Gastrocnemius medialis (tissue), 4 donors: Measurements from ENCODE around the gene DCAF10. TPM values are rescaled to one million over a fixed set of nuclear protein-coding genes. Genes with fewer than 3 reads are reported as not detected.
"Not testable (repeated sequence)": the region's sequence is repeated elsewhere in the genome, so short reads cannot be mapped to it uniquely, and the experiment has no call there.

ENCODE experiments used
- ATAC-seq, 2 donors: fragments of 150-250 bp; one replicate each; pipeline ENCODE4 v1.9.1; 2016
- DNase-seq, 2 donors: peaks; one replicate each; pipeline ENCODE4 v3.0.0-alpha.2; 2019
- H3K27ac ChIP-seq, 4 donors: fragments of 200-600 bp; sonication (generic); 1 replicate in 1 of 4; 2 replicates in 3 of 4; pipeline ENCODE4 v1.5.1; 2016 to 2018; ENCODE audit warnings: mild to moderate bottlenecking in 2 of 4, moderate library complexity in 1 of 4
- H3K27me3 ChIP-seq, 3 donors: fragments of 200-600 bp; sonication (generic) in 2 of 3; 1 replicate in 1 of 3; 2 replicates in 2 of 3; pipeline versions ENCODE4 v1.5.1 to v1.6.0; 2016 to 2019; ENCODE audit warnings: mild to moderate bottlenecking in 1 of 3, moderate library complexity in 1 of 3
- H3K36me3 ChIP-seq, 2 donors: fragments of 200-600 bp; sonication (generic) in 1 of 2; one replicate each; pipeline ENCODE4 v1.5.1; 2017 to 2018
- H3K4me1 ChIP-seq, 2 donors: fragments of 200-600 bp; sonication (generic) in 1 of 2; one replicate each; pipeline ENCODE4 v1.5.1; 2016 to 2017; ENCODE audit warnings: mild to moderate bottlenecking in 2 of 2
- H3K4me3 ChIP-seq, 4 donors: fragments of 200-600 bp; sonication (generic) in 3 of 4; 1 replicate in 1 of 4; 2 replicates in 3 of 4; pipeline ENCODE4 v1.5.1; 2016 to 2019; ENCODE audit warnings: mild to moderate bottlenecking in 2 of 4
- H3K9me3 ChIP-seq, 3 donors: fragments of 200-600 bp; sonication (generic) in 2 of 3; 1 replicate in 1 of 3; 2 replicates in 2 of 3; pipeline ENCODE4 v1.5.1; 2016 to 2019
- CTCF ChIP-seq, 5 experiments: fragments of 450-650 bp in 3 of 5; fragments of 200-600 bp in 2 of 5; sonication (generic) in 2 of 5; IDR thresholded peaks in 4 of 5; conservative IDR thresholded peaks in 1 of 5; 1 replicate in 4 of 5; 2 replicates in 1 of 5; pipeline ENCODE4 v1.5.1; 2016 to 2019; ENCODE audit warnings: antibody characterized with exemption in 5 of 5, mild to moderate bottlenecking in 3 of 5, moderate library complexity in 3 of 5
- POLR2A ChIP-seq, 2 donors: fragments of 450-650 bp; IDR thresholded peaks; one replicate each; pipeline ENCODE4 v1.6.1; 2017; ENCODE audit warnings: antibody characterized with exemption in 2 of 2, mild to moderate bottlenecking in 2 of 2, moderate library complexity in 2 of 2
- in situ Hi-C, 4 donors: fragments of 200-750 bp; cut with MboI; loops; one replicate each; pipeline versions ENCODE4 v1.15.0 to v1.8.0; 2017; ENCODE audit warnings: low sequenced_read_pairs in 4 of 4
- intact Hi-C: fragments of 100-400 bp; cut with DNase I; formaldehyde crosslinking; loops from one replicate; pipeline ENCODE4 v1.15.1; 2023; ENCODE audit warnings: low total_unique reads
- total RNA-seq, 4 donors: library from RNA; depleted of rRNA; stranded (reverse); fragments of >200 nt; gene quantifications; one replicate each; pipeline versions ENCODE4 v1.1.0 to v1.2.3, GENCODE V29; 2016

DCAF10 gene
- total RNA-seq, 4 donors from 2014 or later = 11.0 to 24.5 (median 17.0) TPM

GRCh38 chr9:37889536-37889935 lies 88.9 kb downstream of the DCAF10 start:
- no peaks in the 10 kb centered on the region for H3K9me3 ChIP-seq
- DNase-seq (no peak), ATAC-seq (no peak)
- no peaks in the 10 kb centered on the region for H3K27me3 ChIP-seq
- H3K27ac ChIP-seq = no peak overlapping the region
- in situ Hi-C loops (loop anchor here in 1 of 4 donors (25.0 kb wide), 1 partner anchor 102 kb away; the partner anchor contains the start of gene EXOSC3), intact Hi-C loops (no loop called here)
- peaks cover 0 to 20% of the 10 kb centered on the region in 2 donors for H3K36me3 ChIP-seq
- TF ChIP-seq POLR2A (IDR thresholded peaks at IDR 0.05) = no peak
- no peak for TF ChIP-seq CTCF (IDR thresholded peaks at IDR 0.05 in 4 of 5, conservative IDR thresholded peaks at IDR 0.05 in 1 of 5)
- H3K4me1 ChIP-seq = no peaks in the 10 kb centered on the region
- no peak overlapping the region for H3K4me3 ChIP-seq

DNA sequence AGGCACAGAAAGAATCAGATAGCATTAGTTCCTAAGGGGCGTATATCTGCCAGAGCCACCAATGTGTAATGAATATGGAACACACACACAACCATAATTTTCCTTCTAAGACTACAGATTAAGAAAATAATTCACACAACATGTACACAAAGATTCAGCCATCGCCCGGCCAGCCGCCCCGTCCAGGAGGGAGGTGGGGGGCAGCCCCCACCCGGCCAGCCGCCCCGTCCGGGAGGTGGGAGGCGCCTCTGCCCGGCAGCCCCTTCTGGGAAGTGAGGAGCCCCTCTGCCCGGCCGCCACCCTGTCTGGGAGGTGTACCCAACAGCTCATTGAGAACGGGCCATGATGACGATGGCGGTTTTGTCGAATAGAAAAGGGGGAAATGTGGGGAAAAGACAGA lies 90.4 kb downstream of the DCAF10 start:
- in situ Hi-C loops = loop anchor here in 2 of 4 donors (10.0 to 25.0 kb wide), 2 partner anchors 104 to 106 kb away; partner anchors contain the start of gene EXOSC3 (in 2 of the 2)
- H3K27ac ChIP-seq, intact Hi-C loops, H3K9me3 ChIP-seq, H3K27me3 ChIP-seq, DNase-seq, ATAC-seq, H3K4me3 ChIP-seq, H3K4me1 ChIP-seq: not testable (repeated sequence)
- H3K36me3 ChIP-seq = peaks cover 0 to 35% of the 10 kb centered on the region in 2 donors

GRCh38 chr9:37892063-37892462 lies 91.5 kb downstream of the DCAF10 start:
- H3K4me3 ChIP-seq = no peak overlapping the region
- in situ Hi-C loops (loop anchor here in 2 of 4 donors (10.0 to 25.0 kb wide), 2 partner anchors 105 to 107 kb away; partner anchors contain the start of gene EXOSC3 (in 2 of the 2)), intact Hi-C loops (no loop called here)
- no peaks in the 10 kb centered on the region for H3K9me3 ChIP-seq
- DNase-seq (no peak), ATAC-seq (no peak)
- H3K36me3 ChIP-seq = peaks cover 0 to 44% of the 10 kb centered on the region in 2 donors
- no peak for TF ChIP-seq POLR2A (IDR thresholded peaks at IDR 0.05)
- no peak for TF ChIP-seq CTCF (IDR thresholded peaks at IDR 0.05 in 4 of 5, conservative IDR thresholded peaks at IDR 0.05 in 1 of 5)
- no peaks in the 10 kb centered on the region for H3K4me1 ChIP-seq
- no peaks in the 10 kb centered on the region for H3K27me3 ChIP-seq
- H3K27ac ChIP-seq = no peak overlapping the region

DNA sequence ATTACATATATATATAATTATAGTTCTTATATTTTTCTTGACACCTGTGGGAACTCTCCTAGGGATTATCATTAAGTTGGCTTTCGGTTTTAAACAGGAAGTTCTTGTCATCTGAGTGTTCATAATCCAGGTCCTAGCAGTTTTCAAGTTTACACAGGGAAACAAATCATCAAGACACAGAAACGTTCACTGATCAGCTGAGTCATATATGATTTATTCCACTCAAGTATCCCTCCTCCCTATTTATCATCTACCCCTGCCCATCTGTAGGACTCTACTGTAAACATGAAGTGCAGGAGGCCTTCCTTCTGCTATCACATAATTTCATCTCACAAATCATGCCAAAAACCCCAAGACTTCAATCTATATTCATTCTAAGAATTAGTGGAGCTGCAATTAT lies 97.1 kb downstream of the DCAF10 start:
- H3K4me3 ChIP-seq = no peak overlapping the region
- no peaks in the 10 kb centered on the region for H3K27me3 ChIP-seq
- no peak overlapping the region for H3K27ac ChIP-seq
- no peak for DNase-seq
- peaks cover 8 to 9% of the 10 kb centered on the region in 2 donors for H3K4me1 ChIP-seq
- intact Hi-C loops = no loop called here
- in situ Hi-C loops = loop anchor here in 2 of 4 donors (10.0 to 25.0 kb wide), 2 partner anchors 110 to 113 kb away; partner anchors contain the start of gene EXOSC3 (in 2 of the 2)
- no peak for ATAC-seq
- H3K9me3 ChIP-seq = no peaks in the 10 kb centered on the region
- TF ChIP-seq CTCF (IDR thresholded peaks at IDR 0.05 in 4 of 5, conservative IDR thresholded peaks at IDR 0.05 in 1 of 5) (no peak), POLR2A (IDR thresholded peaks at IDR 0.05) (no peak)
- H3K36me3 ChIP-seq = peaks cover 0 to 65% of the 10 kb centered on the region in 2 donors

GRCh38 chr9:37899041-37899440 lies 98.4 kb downstream of the DCAF10 start:
- intact Hi-C loops (no loop called here), in situ Hi-C loops (loop anchor here in 2 of 4 donors (10.0 to 25.0 kb wide), 2 partner anchors 112 to 114 kb away; partner anchors contain the start of gene EXOSC3 (in 2 of the 2))
- peaks cover 0 to 52% of the 10 kb centered on the region in 2 donors for H3K36me3 ChIP-seq
- H3K9me3 ChIP-seq = no peaks in the 10 kb centered on the region
- peaks cover 16 to 17% of the 10 kb centered on the region in 2 donors for H3K4me1 ChIP-seq
- TF ChIP-seq CTCF (IDR thresholded peaks at IDR 0.05 in 4 of 5, conservative IDR thresholded peaks at IDR 0.05 in 1 of 5) (no peak), POLR2A (IDR thresholded peaks at IDR 0.05) (no peak)
- H3K27me3 ChIP-seq = no peaks in the 10 kb centered on the region
- DNase-seq (no peak), ATAC-seq (no peak)
- no peak overlapping the region for H3K4me3 ChIP-seq
- no peak overlapping the region for H3K27ac ChIP-seq
